ENCODE data around the gene MNAT1.
A peak's percentile ranks its signal among the peaks of the same experiment; 100 is the strongest.
"Not testable (repeated sequence)": the region's sequence is repeated elsewhere in the genome, so short reads cannot be mapped to it uniquely, and the experiment has no call there.

The MNAT1 gene

DNA sequence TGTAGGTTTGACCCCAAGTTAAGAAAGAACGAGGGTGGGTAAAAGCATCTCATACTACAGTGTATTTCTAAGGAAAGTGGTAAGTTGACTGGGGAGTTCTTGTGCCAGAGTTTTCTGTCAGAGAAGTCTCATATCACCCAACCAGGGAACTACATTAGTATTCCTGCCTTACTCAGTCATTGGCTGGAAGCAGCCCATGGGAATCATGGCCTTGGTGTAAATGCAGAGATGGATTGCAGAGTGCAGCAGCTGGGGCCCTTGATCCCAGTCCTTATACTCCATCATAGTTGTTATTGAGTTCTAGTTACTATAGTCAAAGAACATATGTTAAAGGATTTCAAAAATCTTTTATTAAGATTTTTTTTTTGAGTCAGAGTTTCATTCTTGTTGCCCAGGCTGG is 105.8 kb downstream of the MNAT1 start:
- TF ChIP-seq JUND (IDR thresholded peaks at IDR 0.05; ENCODE audit: low read depth) = no peak
- in situ Hi-C loops (cut with HindIII; ENCODE audit: low pct_unique_long_range_greater_than_20kb, low sequenced_read_pairs) = no loop called here
- no peak for DNase-seq (ENCODE audit: low read depth in 1 of 2, low spot score in 1 of 2)

DNA sequence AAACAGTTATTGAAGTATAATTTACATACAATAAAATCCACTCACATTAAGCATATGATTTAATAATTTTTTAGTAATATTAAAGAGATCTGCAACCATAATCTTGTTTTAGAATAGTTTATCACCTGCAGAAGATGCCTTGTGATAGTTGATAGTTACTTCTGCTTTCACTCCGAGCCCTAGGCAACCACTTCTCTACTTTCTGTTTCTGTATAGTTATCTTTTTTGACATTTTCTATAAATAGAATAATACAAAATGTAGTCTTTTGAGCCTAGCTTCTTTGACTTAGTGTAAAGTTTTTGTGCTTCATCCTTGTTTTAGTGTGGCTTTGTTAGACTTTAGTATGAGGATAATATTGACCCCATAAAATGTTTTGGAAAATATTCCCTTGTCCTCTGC is 111.0 kb downstream of the MNAT1 start:
- DNase-seq (ENCODE audit: low read depth in 1 of 2, low spot score in 1 of 2) = no peak
- TF ChIP-seq JUND (IDR thresholded peaks at IDR 0.05; ENCODE audit: low read depth) = no peak
- in situ Hi-C loops (cut with HindIII; ENCODE audit: low pct_unique_long_range_greater_than_20kb, low sequenced_read_pairs) = no loop called here

DNA sequence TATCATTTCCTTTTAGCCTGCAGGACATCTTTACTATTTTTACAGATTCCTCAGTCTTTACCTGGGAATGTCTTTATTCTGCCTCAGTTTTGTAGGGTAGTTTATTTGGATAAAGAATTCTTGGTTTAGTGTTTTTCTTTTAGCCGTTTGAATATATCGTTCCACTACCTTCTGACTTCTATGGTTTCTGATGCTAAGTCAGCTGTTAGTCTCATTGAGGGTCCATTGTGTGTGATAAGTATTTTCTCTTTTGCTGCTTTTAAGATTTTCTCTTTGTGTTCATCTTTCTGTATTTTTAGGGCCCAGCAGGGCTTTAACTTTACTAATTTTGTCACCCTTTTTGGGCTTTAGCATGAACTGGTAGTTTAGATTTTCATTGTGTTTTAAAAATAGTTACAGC is 113.5 kb downstream of the MNAT1 start:
- in situ Hi-C loops (cut with HindIII; ENCODE audit: low pct_unique_long_range_greater_than_20kb, low sequenced_read_pairs) = no loop called here
- DNase-seq (ENCODE audit: low read depth in 1 of 2, low spot score in 1 of 2) = no peak
- no peak for TF ChIP-seq JUND (IDR thresholded peaks at IDR 0.05; ENCODE audit: low read depth)

DNA sequence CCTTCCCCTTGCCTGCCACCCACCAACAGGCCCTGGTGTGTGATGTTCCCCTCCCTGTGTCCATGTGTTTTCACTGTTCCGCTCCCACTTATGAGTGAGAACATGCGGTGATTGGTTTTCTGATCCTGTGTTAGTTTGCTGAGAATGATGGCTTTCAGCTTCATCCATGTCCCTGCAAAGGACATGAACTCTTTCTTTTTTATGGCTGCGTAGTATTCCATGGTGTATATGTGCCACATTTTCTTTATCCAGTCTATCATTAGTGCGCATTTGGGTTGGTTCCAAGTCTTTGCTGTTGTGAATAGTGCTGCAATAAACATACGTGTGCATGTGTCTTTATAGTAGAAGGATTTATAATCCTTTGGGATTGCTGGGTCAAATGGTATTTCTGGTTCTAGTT is 117.1 kb downstream of the MNAT1 start:
- DNase-seq (ENCODE audit: low read depth in 1 of 2, low spot score in 1 of 2); in situ Hi-C loops (cut with HindIII; ENCODE audit: low pct_unique_long_range_greater_than_20kb, low sequenced_read_pairs): not testable (repeated sequence)

DNA sequence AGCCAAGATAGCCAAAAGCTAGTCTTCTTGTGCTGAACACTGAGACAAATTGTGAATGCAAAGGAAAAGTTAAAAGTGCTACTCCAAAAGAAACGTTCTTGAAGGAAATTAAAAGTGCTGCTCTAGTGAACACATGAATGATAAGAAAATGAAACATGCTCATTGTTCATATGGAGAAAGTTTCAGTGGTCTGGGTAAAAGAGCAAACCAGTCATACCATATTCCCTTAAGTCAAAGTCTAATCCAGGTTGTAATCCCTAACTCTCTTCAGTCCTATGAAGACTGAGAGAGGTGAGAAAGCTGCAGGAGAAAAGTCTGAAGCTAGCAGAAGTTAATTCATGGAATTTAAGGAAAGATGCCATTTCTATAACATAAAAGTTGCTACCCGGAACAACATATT is 121.5 kb downstream of the MNAT1 start:
- no peak for TF ChIP-seq JUND (IDR thresholded peaks at IDR 0.05; ENCODE audit: low read depth)
- DNase-seq (ENCODE audit: low read depth in 1 of 2, low spot score in 1 of 2) = no peak
- in situ Hi-C loops (cut with HindIII; ENCODE audit: low pct_unique_long_range_greater_than_20kb, low sequenced_read_pairs) = no loop called here

DNA sequence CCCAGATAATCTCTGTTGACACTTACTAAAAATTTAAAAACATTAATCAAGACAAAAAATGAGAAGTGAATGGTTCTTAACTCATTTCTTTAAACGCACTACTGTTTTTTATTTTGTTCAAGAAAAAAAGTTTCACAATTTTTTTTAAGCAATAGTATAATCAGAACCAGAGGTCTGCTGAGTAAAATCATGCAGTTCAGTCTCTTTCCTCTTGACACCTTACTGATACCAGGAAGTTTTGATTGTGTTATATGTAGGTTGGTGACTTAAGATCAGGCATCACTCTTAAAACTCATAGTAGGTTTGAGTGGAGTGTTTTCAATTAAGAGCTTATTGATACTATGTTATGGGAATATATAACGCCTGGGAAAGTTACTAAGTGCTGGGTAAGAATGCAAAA is 125.0 kb downstream of the MNAT1 start:
- in situ Hi-C loops (cut with HindIII; ENCODE audit: low pct_unique_long_range_greater_than_20kb, low sequenced_read_pairs) = no loop called here
- DNase-seq (ENCODE audit: low read depth in 1 of 2, low spot score in 1 of 2) = no peak
- TF ChIP-seq JUND (IDR thresholded peaks at IDR 0.05; ENCODE audit: low read depth) = no peak

DNA sequence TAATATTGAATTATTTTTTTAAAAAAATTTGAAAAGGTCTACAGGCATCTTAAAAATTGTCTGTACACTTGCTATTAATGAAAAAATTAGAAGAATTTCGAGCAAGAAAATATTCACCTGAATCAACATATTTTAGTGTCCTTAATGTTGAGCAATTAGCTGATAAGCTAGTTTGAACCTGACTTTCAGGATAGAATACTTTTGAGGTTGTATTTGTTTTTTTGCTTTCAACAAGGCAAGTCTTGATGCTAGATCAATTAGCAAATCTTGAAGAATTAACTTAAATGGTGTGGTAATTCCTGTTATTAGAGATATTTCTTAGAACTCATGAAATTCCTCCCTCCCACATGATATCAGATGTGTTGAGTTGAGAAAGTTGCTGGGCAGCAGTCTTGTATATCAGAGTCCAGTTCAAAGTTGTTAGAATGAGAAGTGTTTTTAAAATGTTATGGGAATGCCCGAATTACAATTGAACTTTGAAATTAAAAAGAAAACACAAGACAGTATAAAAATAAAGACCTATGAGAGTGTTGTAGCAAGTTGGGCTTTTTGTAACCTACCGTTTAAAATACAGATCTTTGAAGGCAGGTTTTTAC is 127.1 kb downstream of the MNAT1 start:
- DNase-seq (ENCODE audit: low read depth in 1 of 2, low spot score in 1 of 2) = no peak

DNA sequence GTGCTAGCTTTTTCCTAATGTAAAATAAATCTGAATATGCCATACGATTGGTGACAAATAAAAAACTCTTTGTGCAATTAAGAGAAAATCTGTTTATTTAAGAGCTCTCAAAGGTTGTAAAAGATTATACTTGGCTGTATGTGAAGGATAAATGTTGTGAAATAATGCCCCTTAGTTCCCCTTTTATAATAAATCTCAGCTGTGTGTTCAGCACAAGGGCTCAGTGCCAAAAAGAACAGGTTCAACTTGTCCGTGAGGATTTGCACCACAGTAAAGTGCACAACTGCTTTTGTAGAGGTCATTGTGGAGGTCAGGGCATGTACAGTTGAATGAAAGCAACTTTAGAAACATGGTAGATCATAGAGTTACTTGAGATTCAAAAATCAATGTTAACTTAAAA is 127.7 kb downstream of the MNAT1 start:
- DNase-seq (ENCODE audit: low read depth in 1 of 2, low spot score in 1 of 2) = peak; percentile 18 to 93
- in situ Hi-C loops (cut with HindIII; ENCODE audit: low pct_unique_long_range_greater_than_20kb, low sequenced_read_pairs) = no loop called here
- TF ChIP-seq JUND (IDR thresholded peaks at IDR 0.05; ENCODE audit: low read depth) = peak; percentile 71; the same call in 1 of the 2 replicates

More for the DNA sequence above, 127.1 kb downstream of the MNAT1 start:
- in situ Hi-C loops (cut with HindIII; ENCODE audit: low pct_unique_long_range_greater_than_20kb, low sequenced_read_pairs) = no loop called here
- TF ChIP-seq JUND (IDR thresholded peaks at IDR 0.05; ENCODE audit: low read depth) = no peak

DNA sequence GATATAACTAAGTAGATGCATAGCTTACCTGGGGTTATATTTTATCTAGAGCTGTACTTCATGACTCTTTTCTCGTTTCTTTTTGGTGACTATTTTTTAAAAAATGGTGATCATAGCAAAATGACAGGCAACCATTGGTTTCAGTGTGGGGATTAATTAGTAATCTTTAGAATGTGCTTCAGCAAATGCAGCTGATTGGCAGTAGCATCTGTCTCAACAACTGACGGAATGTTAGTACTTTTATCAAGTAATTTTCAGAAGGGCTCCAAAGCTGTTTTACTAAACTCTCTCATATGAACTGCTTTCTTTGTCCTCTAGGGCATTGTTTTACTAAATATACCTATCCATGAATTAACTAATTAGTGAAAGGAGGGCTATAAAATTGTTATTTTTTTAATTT is 128.7 kb downstream of the MNAT1 start:
- no peak for DNase-seq (ENCODE audit: low read depth in 1 of 2, low spot score in 1 of 2)
- TF ChIP-seq JUND (IDR thresholded peaks at IDR 0.05; ENCODE audit: low read depth) = no peak
- in situ Hi-C loops (cut with HindIII; ENCODE audit: low pct_unique_long_range_greater_than_20kb, low sequenced_read_pairs) = no loop called here

DNA sequence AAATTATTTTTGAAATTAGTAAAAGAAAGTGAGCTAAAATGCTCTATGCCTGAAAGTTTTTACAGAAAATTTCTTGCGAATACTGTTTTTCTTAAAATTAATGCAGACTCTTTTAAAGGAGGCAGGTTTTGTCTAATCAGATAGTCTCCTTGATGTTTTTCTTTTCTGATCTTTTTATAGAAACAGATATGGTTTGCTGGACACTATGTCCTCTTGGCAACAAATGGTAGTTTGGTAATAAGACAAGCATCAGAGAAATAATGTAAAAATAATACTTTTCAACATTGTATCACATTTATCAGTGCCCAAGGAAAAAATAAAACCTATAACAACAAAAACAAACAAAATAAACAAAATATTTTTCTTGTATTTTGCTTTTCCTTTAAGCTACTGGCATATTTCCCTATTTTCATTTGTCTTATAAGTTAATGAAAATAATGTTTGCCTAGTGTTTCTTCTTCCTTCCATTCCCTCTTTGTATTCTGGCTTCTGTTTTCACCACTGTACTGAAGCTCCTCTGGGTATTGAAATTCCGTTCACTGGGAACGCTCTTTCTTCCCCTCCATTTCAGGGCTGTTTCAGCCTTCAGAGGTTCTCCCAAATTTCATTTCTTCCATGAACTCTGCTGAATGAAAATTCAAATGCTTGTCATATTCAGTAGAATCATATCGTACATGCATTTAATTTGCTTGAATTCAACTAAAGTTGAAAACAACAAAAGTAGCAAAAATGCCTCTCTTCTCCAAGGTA is 131.0 kb downstream of the MNAT1 start:
- no peak for TF ChIP-seq JUND (IDR thresholded peaks at IDR 0.05; ENCODE audit: low read depth)
- no peak for DNase-seq (ENCODE audit: low read depth in 1 of 2, low spot score in 1 of 2)
- in situ Hi-C loops (cut with HindIII; ENCODE audit: low pct_unique_long_range_greater_than_20kb, low sequenced_read_pairs) = no loop called here

DNA sequence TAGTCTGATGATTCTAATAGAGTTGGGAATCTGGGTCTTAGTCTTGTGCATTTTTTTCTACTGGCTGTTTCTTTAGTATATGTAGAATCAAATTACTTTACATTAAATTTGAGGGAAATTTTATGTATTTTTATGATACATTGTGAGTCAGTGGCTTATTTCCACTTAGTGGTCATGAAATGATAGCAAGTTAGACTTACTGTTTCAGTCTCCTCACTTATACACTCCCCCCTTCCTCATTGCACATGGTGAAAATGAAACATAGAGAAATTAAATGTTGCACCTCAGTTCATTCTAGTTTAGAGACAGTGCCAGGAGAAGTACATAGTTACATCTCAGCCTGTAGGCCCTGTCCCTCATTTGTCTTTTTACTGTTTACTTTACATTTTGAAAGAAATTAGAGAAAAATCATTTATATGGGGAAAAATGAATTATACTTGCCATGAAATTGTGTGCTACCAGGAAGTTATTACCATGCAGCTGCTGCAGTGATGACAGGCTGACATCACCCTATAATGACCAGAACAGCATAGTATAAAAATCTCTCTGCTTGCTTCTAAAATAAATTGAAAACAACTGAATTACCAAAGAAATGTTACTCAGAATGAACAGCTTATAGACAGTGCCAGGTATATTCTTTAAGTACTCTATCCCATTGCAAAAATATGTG is 133.1 kb downstream of the MNAT1 start:
- in situ Hi-C loops (cut with HindIII; ENCODE audit: low pct_unique_long_range_greater_than_20kb, low sequenced_read_pairs) = no loop called here
- no peak for DNase-seq (ENCODE audit: low read depth in 1 of 2, low spot score in 1 of 2)
- no peak for TF ChIP-seq JUND (IDR thresholded peaks at IDR 0.05; ENCODE audit: low read depth)

DNA sequence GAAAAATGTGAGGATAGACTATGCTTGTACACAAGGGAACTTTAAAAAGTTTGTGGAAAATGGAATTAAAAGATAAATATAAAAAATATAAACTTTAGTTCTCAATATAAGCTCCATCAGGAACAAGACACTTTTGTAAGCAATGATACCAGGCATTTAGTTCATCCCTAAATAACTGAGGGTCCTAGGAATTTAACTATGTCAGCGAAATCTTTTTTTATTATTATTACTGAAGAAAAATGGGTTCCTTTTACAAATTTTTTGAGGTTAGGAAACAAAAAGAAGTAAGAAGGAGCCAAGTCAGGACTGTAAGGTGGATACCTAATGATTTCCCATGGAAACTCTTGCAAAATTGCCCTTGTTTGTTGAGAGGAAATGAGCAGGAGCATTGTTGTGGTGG is 143.6 kb downstream of the MNAT1 start:
- no peak for DNase-seq (ENCODE audit: low read depth in 1 of 2, low spot score in 1 of 2)
- in situ Hi-C loops (cut with HindIII; ENCODE audit: low pct_unique_long_range_greater_than_20kb, low sequenced_read_pairs) = no loop called here
- TF ChIP-seq JUND (IDR thresholded peaks at IDR 0.05; ENCODE audit: low read depth) = no peak

DNA sequence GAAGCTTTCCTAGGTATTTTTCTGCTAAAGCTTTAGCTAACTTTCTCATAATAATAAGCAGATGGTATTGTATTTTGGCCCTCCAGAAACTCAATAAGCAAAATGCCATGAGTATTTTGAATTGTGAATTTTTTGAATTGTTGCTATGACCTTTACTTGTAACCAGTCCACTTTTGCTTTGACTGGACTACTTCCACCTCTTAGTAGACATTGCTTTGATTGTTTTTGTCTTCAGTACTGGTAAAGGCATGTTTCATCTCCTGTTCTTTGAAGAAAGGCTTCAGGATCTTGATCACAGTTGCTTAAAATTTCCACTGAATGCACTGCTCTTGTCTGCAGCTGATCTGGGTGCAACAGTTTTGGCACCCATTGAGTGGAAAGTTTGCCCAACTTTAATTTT is 144.0 kb downstream of the MNAT1 start:
- in situ Hi-C loops (cut with HindIII; ENCODE audit: low pct_unique_long_range_greater_than_20kb, low sequenced_read_pairs) = no loop called here
- no peak for TF ChIP-seq JUND (IDR thresholded peaks at IDR 0.05; ENCODE audit: low read depth)
- DNase-seq (ENCODE audit: low read depth in 1 of 2, low spot score in 1 of 2) = no peak

Data from T47D (cell line).